GM18873 (cell line): Measurements from ENCODE around the gene NR5A1.

Source experiments
- ATAC-seq: cut with Tn5 transposase; IDR thresholded peaks from one replicate; pipeline ENCODE4 v1.9.1; 2021; ENCODE audit warnings: mild to moderate bottlenecking, moderate library complexity, moderate number of reproducible peaks; ENCODE audit not compliant: unreplicated experiment, low FRiP score

NR5A1 gene

DNA sequence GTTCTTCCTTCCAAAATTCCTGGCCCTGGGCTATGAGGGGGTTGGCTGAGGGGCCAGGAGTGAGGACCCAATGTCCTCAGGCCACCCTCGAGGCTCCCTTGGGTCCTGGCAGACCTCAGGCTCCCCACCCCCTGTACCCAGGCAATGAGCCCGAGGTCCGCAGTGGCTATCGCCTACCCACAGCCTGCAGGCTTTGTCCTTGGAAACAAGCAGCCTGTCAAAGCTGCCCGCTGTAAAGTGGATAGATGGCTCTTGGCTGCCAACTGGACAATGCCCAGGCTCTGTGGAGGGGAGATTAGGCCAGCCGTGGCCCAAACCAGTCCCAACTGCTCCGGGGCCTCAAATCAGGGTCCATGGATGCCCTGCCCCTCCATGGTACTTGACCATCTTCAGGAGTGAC, 59.2 kb downstream of the NR5A1 start:
- ATAC-seq: no peak

DNA sequence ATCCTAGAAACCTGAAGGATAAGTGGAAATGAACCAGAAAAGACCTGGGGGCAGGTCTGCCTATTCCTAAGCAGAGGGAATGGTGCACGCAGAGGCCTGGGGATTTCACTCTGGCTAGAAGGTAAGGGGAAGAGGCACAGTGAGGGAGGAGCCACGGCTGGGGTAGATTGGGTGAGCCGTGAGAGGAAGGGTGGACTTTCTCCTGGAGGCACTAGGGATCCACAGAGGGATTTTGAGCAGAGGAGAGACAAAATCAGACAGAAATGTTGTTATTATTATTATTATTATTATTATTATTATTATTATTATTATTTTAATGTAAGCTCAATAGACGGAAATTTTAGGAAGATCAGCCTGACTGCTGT, 59.9 kb downstream of the NR5A1 start:
- no peak for ATAC-seq

DNA sequence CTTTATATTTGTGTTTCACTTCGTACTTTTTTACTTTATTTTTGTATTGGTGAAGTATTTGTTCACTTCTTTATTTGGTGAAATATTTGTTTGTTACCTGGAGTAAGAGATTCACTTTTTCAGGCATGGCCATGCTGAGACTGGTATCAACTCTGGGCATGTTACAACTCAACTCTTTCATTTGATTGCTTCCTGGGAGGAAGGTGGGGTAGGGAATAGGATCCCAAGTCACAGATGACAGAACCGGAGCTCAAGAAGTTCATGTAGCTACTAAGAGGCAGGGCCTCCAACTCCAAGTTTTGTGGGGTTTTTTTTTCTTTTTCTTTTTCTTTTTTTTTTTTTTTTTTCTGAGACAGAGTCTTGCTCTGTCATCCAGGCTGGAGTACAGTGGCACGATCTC, 63.0 kb downstream of the NR5A1 start:
- no peak for ATAC-seq

GRCh38 chr9:124443625-124444024, 63.6 kb downstream of the NR5A1 start:
- ATAC-seq: no peak

GRCh38 chr9:124442826-124443225, 64.4 kb downstream of the NR5A1 start:
- no peak for ATAC-seq

DNA sequence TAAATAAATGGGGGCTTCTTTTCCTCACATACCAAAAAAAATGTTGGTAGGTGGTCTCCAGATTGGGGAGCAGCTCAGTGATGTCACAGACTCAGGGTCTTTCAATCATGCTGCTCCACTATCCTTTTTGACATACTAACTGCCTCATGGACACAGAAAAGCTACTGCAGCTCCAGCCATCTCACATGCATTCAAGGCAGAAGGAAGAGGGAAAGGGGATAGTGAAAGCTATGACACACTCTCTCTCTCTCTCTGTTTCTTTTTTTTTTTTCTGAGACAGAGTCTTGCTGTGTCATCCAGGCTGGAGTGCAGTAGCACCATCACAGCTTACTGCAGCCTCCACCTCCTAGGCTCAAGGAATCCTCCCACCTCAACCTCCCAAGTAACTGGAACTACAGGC, 64.8 kb downstream of the NR5A1 start:
- ATAC-seq: no peak

DNA sequence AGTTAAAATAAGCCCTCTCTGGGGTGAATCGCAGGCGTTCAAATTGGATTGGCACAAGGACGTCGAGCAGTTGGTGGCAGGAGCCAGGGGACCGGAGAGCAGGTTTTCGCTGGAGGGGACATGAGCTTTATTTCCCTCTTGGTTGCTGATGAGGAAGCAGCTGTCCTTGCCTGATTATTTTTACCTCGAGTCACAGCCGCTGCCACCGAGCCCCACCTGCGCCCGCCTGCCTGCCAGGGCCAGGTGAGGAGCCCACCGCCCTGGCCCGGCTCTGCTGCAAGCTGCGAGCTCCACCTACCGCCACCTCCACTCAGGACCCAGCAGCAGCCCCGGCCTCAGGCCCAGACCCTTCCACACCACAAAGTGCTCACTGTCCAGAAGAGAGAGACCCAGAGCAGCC, 65.9 kb downstream of the NR5A1 start:
- no peak for ATAC-seq

GRCh38 chr9:124440786-124441185, 66.4 kb downstream of the NR5A1 start:
- ATAC-seq: no peak

- ATAC-seq: no peak
Measured at GRCh38 chr9:124439686-124440243, 67.4 kb downstream of the NR5A1 start.

- ATAC-seq: no peak
Measured at GRCh38 chr9:124439086-124439485, 68.1 kb downstream of the NR5A1 start.

DNA sequence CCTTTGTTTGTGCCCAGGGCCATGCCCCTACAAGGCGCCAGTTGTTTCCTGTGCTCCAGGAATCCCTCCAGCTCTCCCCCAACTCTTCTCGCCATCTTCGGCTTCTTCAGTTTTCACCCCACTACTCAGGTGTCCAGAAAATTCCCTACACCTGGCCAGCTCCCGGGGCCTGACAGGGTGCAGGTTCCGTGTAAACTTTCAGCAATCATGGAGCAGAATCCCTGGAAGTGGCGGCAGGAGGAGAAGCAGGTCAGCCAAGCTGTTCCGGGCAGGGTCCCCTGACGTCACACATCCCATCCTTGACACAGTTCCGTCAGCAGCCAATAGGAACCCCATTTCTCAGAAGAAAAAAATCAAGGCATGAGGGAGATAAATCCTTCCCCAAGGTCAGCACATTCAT, 69.1 kb downstream of the NR5A1 start:
- ATAC-seq: no peak

GRCh38 chr9:124437086-124437485, 70.1 kb downstream of the NR5A1 start:
- no peak for ATAC-seq

DNA sequence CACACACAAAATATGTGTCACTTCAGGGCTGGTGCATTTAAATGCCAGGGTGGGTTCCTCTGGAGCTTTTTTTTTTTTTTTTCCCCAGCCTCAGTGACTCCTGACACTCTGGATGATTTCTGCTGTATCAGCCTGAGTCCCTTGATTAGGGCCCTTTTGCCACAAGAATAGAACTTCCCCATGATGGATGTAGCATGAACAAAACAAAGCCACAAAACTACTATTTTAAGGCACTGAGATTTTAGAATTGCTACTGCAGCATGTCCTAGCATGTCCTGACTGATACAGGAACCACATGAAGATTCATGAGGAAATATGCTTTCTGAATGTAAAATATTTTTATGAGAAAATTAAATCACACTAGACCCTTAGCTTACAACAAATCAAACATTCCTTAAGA, 70.9 kb downstream of the NR5A1 start:
- ATAC-seq: no peak
